Subcutaneous adipose tissue (tissue), 4 donors: ENCODE results near the gene RABIF. TPM values are rescaled to one million over a fixed set of nuclear protein-coding genes. Genes with fewer than 3 reads are reported as not detected.

Source experiments
- total RNA-seq, 4 donors: library from RNA; depleted of rRNA; stranded (reverse); fragments of >200 nt; gene quantifications; one replicate each; pipeline ENCODE4 v1.1.0, GENCODE V29; 2016
- TF ChIP-seq, protein P1 (sequence below): fragments of 450-650 bp; IDR thresholded peaks from one replicate; pipeline ENCODE4 v1.5.1; 2016; ENCODE audit warnings: low read depth, mild to moderate bottlenecking, control low read depth, antibody characterized with exemption, moderate library complexity

RABIF gene
- 1 to 10 TPM; 1.9 to 8.5 (median 4.4) TPM for total RNA-seq

DNA sequence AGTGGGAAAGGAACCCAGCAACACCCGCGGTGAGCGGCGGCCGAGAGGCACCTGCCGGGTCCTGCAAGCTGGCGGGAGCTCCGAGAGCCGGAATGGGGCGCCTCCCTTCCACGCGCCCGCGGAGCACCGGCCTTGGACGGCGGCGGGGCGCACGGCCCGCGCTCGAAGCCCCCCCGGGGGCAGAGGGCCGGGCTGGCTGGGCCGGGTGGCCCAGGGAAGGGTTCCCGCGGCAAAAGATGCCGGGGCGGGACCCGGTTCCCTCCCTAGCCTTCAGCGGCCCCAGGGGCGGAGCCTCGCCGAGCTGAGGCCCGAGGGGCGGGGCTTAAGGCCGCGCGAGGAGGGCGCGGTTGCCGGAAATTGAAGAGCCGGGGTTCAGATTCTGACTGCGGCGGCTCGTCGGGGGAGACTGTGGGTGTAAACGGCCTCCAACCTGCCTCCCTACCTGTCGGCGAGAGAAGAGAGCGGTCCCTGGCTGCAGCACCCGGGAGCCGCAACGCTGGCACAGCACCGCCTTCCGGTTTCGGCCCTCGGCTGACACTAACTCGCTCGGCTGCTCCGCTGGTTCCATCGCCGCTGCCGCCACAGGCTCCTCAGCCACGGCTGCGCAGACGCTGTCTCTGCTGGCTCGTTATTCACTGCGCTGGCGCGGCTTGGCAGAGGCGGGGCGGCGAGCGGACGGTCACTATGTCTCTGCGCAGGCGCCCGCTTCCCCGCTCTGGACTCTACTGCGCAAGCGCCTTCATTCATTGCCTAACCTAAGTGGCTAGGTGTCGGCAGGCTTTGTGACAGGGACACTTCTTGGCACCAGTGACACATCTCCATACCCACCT is at the start of gene RABIF:
RABIF (minus strand) TSS at position 619 of the 830 bp plus-strand sequence; CDS start at position 568, 51 bp downstream.
- TF ChIP-seq, protein P1, sequence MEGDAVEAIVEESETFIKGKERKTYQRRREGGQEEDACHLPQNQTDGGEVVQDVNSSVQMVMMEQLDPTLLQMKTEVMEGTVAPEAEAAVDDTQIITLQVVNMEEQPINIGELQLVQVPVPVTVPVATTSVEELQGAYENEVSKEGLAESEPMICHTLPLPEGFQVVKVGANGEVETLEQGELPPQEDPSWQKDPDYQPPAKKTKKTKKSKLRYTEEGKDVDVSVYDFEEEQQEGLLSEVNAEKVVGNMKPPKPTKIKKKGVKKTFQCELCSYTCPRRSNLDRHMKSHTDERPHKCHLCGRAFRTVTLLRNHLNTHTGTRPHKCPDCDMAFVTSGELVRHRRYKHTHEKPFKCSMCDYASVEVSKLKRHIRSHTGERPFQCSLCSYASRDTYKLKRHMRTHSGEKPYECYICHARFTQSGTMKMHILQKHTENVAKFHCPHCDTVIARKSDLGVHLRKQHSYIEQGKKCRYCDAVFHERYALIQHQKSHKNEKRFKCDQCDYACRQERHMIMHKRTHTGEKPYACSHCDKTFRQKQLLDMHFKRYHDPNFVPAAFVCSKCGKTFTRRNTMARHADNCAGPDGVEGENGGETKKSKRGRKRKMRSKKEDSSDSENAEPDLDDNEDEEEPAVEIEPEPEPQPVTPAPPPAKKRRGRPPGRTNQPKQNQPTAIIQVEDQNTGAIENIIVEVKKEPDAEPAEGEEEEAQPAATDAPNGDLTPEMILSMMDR: no peak

DNA sequence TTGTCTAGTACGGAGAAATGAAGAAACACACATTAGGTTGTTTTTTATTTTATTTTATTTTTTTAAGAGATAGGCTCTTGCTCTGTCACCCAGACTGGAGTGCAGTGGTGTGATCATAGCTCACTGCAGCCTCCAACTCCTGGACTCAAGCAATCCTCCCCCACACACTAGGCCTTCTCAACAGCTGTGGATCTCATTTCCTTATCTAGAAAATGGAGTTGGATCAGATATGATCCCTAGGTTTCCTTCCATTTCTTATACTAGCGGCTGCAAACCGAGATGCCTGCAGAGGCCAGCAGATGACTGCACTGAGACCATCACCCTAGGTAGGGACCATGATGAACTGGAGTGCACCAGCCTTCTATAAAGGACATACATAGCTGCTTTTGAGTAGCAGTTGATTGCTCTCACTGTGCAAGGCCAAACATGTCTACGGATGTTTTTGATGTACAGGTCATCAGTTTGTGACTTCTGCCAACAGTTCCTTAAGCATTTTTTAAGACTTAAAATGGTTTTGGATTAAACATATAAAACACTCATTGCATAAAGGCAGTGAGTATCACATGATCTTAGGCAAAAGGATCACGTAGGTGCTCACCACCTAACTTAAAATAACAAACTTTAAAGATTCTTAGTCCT is 49.5 kb upstream of the RABIF start:
- TF ChIP-seq, protein P1: no peak

DNA sequence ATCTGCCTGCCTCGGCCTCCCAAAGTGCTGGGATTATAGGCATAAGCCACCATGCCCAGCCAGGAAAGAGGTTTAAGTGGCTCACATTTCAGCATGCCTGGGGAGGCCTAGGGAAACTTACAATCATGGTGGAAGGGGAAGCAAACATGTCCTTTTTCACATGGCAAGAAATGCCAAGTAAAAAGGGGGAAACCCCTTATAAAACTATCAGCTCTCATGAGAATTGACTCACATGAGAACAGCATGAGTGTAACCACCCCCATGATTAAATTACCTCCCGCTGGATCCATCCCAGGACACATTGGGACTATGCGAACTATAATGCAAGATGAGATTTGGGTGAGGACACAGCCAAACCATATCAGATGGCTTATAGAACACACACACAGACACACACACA is 46.9 kb upstream of the RABIF start:
- TF ChIP-seq, protein P1: no peak

DNA sequence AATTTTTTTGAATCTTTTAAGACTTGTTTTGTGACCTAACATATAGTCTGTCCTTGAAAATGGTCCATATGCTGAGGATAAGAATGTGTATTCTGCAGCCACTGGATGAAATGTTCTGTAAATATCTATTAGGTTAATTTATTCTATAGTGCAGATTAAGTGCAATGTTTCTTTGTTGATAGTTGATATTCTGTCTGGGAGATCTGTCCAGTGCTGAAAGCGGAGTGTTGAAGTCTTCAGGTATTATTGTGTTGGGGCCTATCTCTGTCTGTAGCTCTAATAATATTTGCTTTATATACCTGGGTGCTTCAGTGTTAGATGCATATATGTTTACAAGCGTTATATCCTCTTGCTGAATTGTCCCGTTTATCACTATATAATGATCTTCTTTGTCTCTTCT is 45.8 kb upstream of the RABIF start:
- TF ChIP-seq, protein P1: no peak

DNA sequence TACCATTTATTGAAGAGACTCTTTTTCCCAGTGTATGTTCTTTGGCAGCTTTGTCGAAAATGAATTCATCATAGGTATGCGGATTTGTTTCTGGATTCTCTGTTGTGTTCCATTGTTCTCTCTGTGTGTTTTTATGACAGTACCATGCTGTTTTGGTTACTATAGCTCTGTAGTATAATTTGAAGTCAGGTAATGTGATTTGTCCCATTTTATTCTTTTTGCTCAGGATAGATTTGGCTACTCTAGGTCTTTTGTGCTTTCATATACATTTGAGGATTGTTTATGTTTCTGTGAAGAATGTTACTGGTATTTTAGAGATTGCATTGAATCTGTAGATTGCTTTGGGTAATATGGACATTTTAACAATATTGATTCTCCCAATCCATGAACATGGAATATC is 43.5 kb upstream of the RABIF start:
- TF ChIP-seq, protein P1: no peak

DNA sequence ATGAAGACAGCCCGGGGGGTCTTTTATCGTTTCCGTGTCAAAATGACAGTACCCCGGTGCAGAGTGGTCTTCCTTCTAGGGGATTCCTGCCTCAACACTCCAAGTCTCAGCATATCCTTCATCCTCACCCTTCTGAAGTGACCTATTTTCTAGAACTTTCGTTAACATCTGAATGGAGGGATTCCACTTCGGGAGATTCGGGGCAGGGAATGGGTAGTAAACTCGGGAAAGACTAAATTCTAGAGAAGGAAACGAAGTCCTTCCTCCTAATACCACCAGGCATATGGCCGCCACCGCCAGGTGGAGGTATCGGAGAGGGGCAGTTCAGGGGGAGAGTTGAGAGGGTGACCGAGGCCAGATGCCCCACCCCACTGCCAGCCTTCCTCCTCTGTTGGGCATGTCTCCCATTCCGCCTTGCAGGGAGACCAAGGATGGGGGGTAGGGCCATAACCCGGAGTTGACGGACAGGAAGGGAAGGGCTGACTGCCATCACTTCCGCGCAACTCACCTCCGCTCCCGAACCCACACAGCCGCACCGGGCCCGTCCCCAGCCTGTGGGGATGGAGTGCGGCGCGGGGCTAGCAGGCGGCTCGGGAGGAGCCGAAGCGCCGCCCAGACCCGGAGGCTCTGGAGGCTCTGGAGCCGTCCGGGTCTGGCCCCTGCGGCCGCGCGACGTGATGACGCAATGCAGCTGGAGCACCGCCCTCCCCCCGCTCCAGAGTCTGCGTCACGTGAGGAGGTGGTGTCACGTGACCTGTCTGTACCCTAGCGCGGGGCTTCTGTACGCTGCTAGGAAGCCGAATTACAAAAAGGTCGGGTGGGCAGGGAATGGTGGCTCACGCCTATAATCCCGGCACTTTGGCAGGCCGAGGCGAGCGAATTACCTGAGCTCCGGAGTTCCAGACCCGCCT is 37.9 kb upstream of the RABIF start, which contains the start of gene KLHL12:
KLHL12 (minus strand) TSS at position 654 of the 911 bp plus-strand sequence. CDS start 2,072 bp downstream, outside the sequence.
- TF ChIP-seq, protein P1: no peak
